HuH-7 (cell line): ENCODE results near the gene PCDHA6.
A peak's percentile ranks its signal among the peaks of the same experiment; 100 is the strongest.
"Not testable (repeated sequence)": the region's sequence is repeated elsewhere in the genome, so short reads cannot be mapped to it uniquely, and the experiment has no call there.

Source experiments
- DNase-seq: peaks from one replicate; pipeline ENCODE4 v3.0.0; 2011; ENCODE audit warnings: low spot score

The PCDHA6 gene

GRCh38 chr5:140822281-140822629 is 5.5 kb upstream of the PCDHA6 start:
- DNase-seq: no peak

GRCh38 chr5:140822969-140823368 is 4.8 kb upstream of the PCDHA6 start:
- not testable (repeated sequence) for DNase-seq

- DNase-seq: no peak
Observed at GRCh38 chr5:140823475-140823874, 4.3 kb upstream of the PCDHA6 start.

GRCh38 chr5:140828362-140828737 is 590 bp downstream of the PCDHA6 start:
- no peak for DNase-seq

- DNase-seq: not testable (repeated sequence)
Observed at GRCh38 chr5:140829511-140830501, 2.0 kb downstream of the PCDHA6 start.

DNA sequence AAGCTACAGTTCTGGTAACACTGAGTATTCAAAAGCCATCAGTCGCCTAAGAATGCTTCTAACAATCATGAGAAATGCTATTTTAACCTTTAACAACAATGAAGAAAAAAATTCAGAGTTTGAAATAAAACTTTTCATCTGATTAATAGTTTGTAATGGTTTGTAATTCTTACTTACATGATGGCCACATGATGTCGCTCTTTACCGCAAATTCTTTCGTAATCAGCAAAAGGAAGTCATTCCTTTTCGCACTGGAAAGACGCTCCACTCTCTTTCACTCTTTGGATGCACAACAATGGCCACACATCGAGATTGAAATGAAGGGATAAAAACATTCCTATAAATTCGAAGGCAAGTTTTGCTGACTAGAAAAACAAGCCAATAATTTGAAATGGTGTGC is 6.2 kb downstream of the PCDHA6 start, which contains the start of gene PCDHA7:
TSS of gene PCDHA7 (plus strand) at position 277 of the 400 bp plus-strand sequence. CDS start at position 392, 115 bp downstream.
- DNase-seq: no peak

- not testable (repeated sequence) for DNase-seq
Observed at GRCh38 chr5:140834439-140835008, 6.8 kb downstream of the PCDHA6 start.

- DNase-seq: no peak
Observed at GRCh38 chr5:140835622-140836510, 8.1 kb downstream of the PCDHA6 start.

DNA sequence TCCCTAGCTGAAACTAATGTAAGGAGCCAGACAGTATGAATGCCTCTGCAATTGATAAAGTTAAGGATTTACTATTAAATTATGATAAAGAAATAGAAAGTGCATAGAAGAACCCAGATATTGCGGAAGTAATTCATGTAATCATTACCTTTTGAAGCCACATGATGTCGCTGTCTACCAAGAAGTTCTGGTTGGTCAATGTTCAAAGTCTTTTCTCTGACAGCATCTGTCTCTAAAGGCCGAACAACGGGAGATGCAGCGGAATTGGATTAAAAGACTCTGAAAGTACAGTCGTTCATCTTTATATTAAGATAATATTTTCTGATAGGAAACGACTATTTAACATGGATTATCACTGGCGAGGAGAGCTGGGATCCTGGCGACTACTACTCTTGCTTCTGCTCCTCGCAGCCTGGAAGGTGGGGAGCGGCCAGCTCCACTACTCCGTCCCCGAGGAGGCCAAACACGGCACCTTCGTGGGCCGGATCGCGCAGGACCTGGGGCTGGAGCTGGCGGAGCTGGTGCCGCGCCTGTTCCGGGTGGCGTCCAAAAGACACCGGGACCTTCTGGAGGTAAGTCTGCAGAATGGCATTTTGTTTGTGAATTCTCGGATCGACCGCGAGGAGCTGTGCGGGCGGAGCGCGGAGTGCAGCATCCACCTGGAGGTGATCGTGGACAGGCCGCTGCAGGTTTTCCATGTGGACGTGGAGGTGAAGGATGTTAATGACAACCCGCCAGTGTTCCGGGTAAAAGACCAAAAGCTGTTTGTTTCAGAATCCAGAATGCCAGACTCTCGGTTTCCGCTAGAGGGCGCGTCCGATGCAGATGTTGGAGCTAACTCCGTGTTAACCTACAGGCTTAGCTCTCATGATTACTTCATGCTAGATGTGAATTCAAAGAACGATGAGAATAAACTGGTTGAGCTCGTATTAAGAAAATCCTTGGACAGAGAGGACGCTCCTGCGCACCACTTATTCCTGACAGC is 13.5 kb downstream of the PCDHA6 start, which contains the start of gene PCDHA8:
TSS of gene PCDHA8 (plus strand) at position 210 of the 985 bp plus-strand sequence. CDS start at position 345, 135 bp downstream.
- peak; percentile 85 for DNase-seq

- DNase-seq: no peak
Observed at GRCh38 chr5:140842798-140843733, 15.3 kb downstream of the PCDHA6 start.

GRCh38 chr5:140848139-140849102 is 20.7 kb downstream of the PCDHA6 start, which contains the start of gene PCDHA9:
Gene PCDHA9, plus strand, starts transcription at chr5:140848382. Its CDS starts 114 bp downstream, at chr5:140848496.
- not testable (repeated sequence) for DNase-seq

DNA sequence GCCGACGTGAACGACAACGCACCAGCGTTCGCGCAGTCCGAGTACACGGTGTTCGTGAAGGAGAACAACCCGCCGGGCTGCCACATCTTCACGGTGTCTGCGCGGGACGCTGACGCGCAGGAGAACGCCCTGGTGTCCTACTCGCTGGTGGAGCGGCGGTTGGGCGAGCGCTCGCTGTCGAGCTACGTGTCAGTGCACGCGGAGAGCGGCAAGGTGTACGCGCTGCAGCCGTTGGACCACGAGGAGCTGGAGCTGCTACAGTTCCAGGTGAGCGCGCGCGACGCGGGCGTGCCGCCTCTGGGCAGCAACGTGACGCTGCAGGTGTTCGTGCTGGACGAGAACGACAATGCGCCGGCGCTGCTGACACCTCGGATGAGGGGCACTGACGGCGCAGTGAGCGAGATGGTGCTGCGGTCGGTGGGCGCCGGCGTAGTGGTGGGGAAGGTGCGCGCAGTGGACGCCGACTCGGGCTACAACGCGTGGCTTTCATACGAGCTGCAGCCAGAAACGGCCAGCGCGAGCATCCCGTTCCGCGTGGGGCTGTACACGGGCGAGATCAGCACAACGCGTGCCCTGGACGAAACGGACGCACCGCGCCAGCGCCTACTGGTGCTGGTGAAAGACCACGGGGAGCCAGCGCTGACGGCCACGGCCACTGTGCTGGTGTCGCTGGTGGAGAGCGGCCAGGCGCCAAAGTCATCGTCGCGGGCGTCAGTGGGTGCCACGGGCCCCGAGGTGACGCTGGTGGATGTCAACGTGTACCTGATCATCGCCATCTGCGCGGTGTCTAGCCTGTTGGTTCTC is 22.3 kb downstream of the PCDHA6 start:
- not testable (repeated sequence) for DNase-seq

DNA sequence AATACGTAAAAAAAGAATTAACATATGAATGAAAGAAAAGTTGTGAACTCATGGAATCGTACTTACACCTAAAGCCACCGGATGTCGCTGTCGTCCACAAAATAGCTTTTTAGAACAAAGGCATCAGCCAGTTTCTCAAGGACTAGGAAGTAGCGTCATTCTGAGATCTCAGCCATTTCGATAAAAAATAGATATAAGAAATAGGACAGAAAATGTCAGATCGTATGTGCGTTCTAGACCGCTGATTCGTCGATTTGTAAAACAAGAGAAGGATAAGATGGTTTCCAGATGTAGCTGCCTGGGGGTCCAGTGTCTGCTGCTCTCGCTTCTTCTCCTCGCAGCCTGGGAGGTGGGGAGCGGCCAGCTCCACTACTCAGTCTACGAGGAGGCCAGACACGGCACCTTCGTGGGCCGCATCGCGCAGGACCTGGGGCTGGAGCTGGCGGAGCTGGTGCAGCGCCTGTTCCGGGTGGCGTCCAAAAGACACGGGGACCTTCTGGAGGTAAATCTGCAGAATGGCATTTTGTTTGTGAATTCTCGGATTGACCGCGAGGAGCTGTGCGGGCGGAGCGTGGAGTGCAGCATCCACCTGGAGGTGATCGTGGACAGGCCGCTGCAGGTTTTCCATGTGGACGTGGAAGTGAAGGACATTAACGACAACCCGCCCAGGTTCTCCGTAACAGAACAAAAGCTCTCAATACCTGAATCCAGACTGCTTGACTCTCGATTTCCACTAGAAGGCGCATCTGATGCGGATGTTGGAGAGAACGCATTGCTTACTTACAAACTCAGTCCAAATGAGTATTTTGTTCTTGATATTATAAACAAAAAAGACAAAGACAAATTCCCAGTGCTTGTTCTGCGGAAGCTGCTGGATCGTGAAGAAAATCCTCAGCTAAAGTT is 28.3 kb downstream of the PCDHA6 start, which contains the start of gene PCDHA10:
TSS of gene PCDHA10 (plus strand) at position 126 of the 903 bp plus-strand sequence. CDS start at position 278, 152 bp downstream.
- peak; percentile 36 for DNase-seq

GRCh38 chr5:140857177-140857986 is 29.6 kb downstream of the PCDHA6 start:
- DNase-seq: no peak

DNA sequence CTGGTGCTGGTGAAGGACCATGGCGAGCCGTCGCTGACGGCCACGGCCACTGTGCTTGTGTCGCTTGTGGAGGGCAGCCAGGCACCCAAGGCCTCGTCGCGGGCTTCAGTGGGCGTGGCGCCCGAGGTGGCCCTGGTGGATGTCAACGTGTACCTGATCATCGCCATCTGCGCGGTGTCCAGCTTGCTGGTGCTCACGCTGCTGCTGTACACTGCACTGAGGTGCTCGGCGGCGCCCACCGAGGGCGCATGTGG is 30.2 kb downstream of the PCDHA6 start:
- no peak for DNase-seq
